ENCODE measurements around the gene RUBCNL.

The RUBCNL gene

GRCh38 chr13:46385946-46386345 is 1.1 kb downstream of the RUBCNL start:
- TF ChIP-seq SIN3A (IDR thresholded peaks at IDR 0.05; ENCODE audit: borderline replicate concordance, insufficient read depth, low read length) (no peak), FOXP2 (optimal IDR thresholded peaks at IDR 0.05; ENCODE audit: borderline replicate concordance, extremely low read depth, extremely low read length, insufficient read depth) (no peak), REST (IDR thresholded peaks at IDR 0.05; ENCODE audit: insufficient read depth in 1 of 2, low read depth in 2 of 2, low read length in 2 of 2) (no peak), TAF1 (IDR thresholded peaks at IDR 0.05; ENCODE audit: borderline replicate concordance, insufficient read depth, low read length) (no peak), POLR2AphosphoS5 (IDR thresholded peaks at IDR 0.05; ENCODE audit: low read depth, low read length) (no peak)

- TF ChIP-seq REST (IDR thresholded peaks at IDR 0.05; ENCODE audit: insufficient read depth in 1 of 2, low read depth in 2 of 2, low read length in 2 of 2) (no peak), TAF1 (IDR thresholded peaks at IDR 0.05; ENCODE audit: borderline replicate concordance, insufficient read depth, low read length) (no peak), FOXP2 (optimal IDR thresholded peaks at IDR 0.05; ENCODE audit: borderline replicate concordance, extremely low read depth, extremely low read length, insufficient read depth) (no peak), POLR2AphosphoS5 (IDR thresholded peaks at IDR 0.05; ENCODE audit: low read depth, low read length) (no peak), SIN3A (IDR thresholded peaks at IDR 0.05; ENCODE audit: borderline replicate concordance, insufficient read depth, low read length) (no peak)
These were observed 3.7 kb downstream of the RUBCNL start for GRCh38 chr13:46383383-46383782.

GRCh38 chr13:46382224-46382623 is 4.8 kb downstream of the RUBCNL start:
- TF ChIP-seq FOXP2 (optimal IDR thresholded peaks at IDR 0.05; ENCODE audit: borderline replicate concordance, extremely low read depth, extremely low read length, insufficient read depth) (no peak), TAF1 (IDR thresholded peaks at IDR 0.05; ENCODE audit: borderline replicate concordance, insufficient read depth, low read length) (no peak), POLR2AphosphoS5 (IDR thresholded peaks at IDR 0.05; ENCODE audit: low read depth, low read length) (no peak), REST (IDR thresholded peaks at IDR 0.05; ENCODE audit: insufficient read depth in 1 of 2, low read depth in 2 of 2, low read length in 2 of 2) (no peak), SIN3A (IDR thresholded peaks at IDR 0.05; ENCODE audit: borderline replicate concordance, insufficient read depth, low read length) (no peak)

GRCh38 chr13:46380242-46380641 is 6.8 kb downstream of the RUBCNL start:
- TF ChIP-seq FOXP2 (optimal IDR thresholded peaks at IDR 0.05; ENCODE audit: borderline replicate concordance, extremely low read depth, extremely low read length, insufficient read depth) (no peak), REST (IDR thresholded peaks at IDR 0.05; ENCODE audit: insufficient read depth in 1 of 2, low read depth in 2 of 2, low read length in 2 of 2) (no peak), POLR2AphosphoS5 (IDR thresholded peaks at IDR 0.05; ENCODE audit: low read depth, low read length) (no peak), SIN3A (IDR thresholded peaks at IDR 0.05; ENCODE audit: borderline replicate concordance, insufficient read depth, low read length) (no peak), TAF1 (IDR thresholded peaks at IDR 0.05; ENCODE audit: borderline replicate concordance, insufficient read depth, low read length) (no peak)

DNA sequence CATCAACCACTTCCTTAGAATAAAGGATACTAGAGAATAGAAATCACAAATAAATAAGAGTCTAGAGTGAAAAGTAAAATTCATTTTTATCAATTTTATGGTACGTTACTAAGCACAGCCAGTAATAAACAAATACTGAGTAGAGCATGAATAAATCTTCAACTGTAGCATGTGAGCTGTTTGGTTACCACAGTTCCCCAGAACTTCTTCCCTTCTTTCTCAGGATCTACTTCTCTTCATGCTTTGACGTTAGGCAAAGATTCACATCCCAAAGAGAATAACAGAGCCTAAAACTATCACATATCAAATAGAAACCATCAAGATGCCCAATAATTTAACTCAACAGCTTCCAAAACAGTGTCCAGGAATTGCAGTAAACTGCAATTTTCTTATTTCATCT is 7.4 kb downstream of the RUBCNL start:
- no peak for TF ChIP-seq FOXP2 (optimal IDR thresholded peaks at IDR 0.05; ENCODE audit: borderline replicate concordance, extremely low read depth, extremely low read length, insufficient read depth)
- TF ChIP-seq REST (IDR thresholded peaks at IDR 0.05; ENCODE audit: insufficient read depth in 1 of 2, low read depth in 2 of 2, low read length in 2 of 2): no peak
- TF ChIP-seq POLR2AphosphoS5 (IDR thresholded peaks at IDR 0.05; ENCODE audit: low read depth, low read length): no peak
- TF ChIP-seq SIN3A (IDR thresholded peaks at IDR 0.05; ENCODE audit: borderline replicate concordance, insufficient read depth, low read length): no peak
- TF ChIP-seq TAF1 (IDR thresholded peaks at IDR 0.05; ENCODE audit: borderline replicate concordance, insufficient read depth, low read length): no peak
